ENCODE results near the gene CLASRP.
A peak's percentile ranks its signal among the peaks of the same experiment; 100 is the strongest.

CLASRP gene

DNA sequence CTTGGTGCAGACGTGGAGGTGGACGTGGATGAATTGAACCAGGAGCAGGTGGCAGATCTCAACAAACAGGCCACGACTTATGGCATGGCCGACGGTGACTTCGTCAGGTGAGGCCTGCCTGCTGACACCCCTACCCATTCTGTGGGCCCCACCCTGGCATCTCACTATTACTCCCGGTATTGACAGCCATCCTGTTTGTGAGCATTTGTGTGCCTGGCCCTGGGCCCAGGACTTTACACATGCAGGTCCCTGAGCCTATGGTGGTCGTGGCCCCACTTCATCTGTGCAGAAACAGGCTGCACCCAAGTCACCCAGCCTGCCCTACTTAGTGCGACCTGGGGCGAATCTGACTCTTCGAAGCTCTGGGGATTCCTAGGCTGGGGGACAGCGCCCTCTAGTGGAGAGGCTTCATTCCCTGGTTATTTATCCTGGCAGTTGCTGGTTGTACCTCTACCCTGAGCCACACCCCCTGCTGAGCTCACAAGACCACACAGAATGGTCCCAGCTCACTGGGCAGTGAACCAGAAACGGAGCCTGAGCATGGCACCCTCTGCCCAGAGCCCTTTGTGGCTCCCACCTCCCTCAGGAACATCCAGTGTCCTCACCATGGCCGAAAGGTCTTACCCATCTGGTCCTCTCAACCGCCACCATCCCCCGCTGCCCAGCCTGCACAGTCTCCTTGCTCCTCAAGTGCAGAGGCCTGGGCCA lies 20.6 kb downstream of the CLASRP start:
- peak; percentile 70 to 81 (median 74) for DNase-seq (ENCODE audit: low read depth in 4 of 4, low spot score in 1 of 4)

DNA sequence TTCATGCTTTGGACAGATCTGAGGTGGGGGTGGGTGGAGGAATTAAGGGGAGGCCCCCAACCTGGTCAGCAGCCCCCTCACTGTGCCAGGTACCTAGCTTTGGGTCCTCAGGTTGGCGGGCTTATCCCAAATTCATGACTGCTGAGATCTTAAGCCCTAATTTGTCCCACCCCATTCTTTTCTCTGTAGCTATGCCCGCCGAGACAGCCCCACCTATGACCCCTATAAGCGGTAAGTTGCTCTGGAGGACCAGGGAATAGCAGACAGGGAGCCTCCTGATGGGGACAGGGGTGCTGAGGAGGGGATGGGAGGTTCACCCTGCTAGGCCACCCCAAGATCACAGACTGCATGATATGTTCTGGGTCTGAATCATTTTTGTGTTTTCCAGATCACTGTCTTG lies 23.1 kb downstream of the CLASRP start:
- DNase-seq (ENCODE audit: low read depth in 4 of 4, low spot score in 1 of 4): no peak

GRCh38 chr19:45063851-45064801 lies 25.3 kb downstream of the CLASRP start:
- no peak for DNase-seq (ENCODE audit: low read depth in 4 of 4, low spot score in 1 of 4)

GRCh38 chr19:45066921-45067661 lies 28.2 kb downstream of the CLASRP start:
- no peak for DNase-seq (ENCODE audit: low read depth in 4 of 4, low spot score in 1 of 4)

- DNase-seq (ENCODE audit: low read depth in 4 of 4, low spot score in 1 of 4): no peak
These were observed 29.2 kb downstream of the CLASRP start for GRCh38 chr19:45068041-45068440.

GRCh38 chr19:45069056-45069455 lies 30.2 kb downstream of the CLASRP start:
- no peak for DNase-seq (ENCODE audit: low read depth in 4 of 4, low spot score in 1 of 4)

- no peak for DNase-seq (ENCODE audit: low read depth in 4 of 4, low spot score in 1 of 4)
These were observed 31.4 kb downstream of the CLASRP start for GRCh38 chr19:45070214-45070613.

DNA sequence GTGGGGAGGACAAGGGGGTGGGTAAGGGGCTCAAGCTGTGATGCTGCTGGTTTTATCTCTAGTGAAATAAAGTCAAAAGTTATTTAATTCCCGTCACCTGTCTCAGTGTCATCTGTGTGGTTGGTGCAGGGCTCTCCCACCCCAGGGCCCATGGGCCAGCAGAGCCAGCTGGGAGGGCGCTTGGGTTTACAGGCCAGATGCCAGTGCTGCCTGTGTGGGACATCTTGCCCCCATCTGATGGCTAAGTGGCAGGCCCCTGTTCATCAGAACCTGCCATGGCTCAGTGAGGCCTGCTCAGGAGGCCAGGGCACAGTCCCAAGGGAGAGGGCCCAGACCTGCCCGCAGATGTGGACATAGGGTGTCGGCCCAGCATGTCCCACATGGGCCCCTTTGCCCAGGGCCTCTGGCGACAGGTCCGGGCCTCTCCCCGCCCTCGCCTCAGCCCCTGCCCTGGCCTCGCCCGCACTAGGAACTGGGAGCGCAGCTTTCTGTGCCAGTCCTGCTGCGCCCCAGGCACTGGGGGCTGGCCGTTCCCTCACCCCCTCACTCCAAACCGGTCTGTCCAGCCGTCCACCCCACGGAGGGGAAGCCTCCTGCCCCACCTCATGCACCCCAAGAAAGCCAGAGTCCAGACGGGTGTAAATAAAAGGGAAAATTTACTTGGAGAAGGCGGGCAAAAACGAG lies 32.2 kb downstream of the CLASRP start:
- no peak for DNase-seq (ENCODE audit: low read depth in 4 of 4, low spot score in 1 of 4)

- no peak for DNase-seq (ENCODE audit: low read depth in 4 of 4, low spot score in 1 of 4)
These were observed 32.7 kb downstream of the CLASRP start for GRCh38 chr19:45071545-45071938.

DNA sequence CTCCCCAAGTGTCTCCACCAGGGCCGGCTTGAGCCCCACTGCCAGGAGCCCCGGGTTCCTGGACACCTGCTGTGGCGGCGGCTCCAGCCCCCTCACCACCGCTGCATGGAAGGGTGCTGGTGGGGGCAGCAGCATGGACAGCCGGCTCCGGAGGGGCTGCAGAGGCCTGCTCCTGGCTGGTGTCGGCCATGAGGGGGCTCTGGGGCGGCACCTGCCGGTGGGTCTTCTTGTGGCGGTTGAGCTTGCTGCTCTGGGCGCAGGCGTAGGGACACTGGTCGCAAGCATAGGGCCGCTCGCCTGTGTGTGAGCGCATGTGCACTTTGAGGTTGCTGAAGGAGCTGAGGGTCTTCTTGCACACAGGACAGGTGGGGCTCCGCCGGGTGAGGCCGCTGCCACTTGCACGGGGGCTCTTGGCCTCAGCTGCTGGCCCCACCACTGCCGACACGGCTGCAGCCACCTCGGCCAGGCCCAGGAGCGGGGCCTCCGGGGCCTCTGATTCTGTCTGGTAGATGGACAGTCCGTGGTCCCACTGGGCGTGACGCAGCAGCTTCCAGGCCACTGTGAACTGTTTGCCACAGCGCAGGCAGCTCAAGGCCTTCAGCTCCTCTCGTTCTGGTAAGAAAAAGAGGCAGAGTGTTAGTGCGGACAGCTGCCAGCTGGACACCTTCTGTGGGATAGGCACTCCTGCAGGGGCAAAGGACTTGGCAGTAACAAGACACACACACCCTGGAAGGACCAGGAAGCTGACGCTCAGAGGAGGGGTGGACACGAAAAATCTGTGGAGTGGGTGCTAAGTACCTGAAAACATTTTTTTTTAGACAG lies 33.3 kb downstream of the CLASRP start:
- no peak for DNase-seq (ENCODE audit: low read depth in 4 of 4, low spot score in 1 of 4)

DNA sequence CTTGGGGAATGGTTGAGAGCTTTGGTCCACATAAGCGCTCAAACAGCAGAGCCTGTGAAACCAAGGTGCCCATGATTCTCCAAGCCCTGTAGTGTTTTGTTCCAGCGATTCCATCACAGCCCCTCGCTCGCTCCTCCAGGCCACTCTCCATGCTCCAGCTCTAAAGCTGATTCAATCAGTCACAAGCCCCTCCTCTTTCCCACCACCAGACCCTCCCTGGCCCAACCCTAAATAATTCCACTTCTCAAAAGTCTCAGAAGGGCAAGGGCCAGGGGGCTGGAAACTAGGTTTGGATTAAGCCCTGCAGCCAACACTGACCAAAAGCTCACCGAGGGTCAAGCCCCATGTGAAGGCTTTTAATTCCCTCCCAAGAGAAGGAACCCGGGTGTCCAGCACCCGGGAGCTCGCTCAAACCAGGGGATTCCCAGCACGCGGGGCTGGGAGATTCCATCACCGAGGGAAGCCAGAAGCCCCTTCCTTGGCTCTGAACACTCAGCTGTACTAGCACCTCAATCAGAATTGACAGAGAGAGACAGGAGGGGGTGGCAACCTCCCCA lies 36.0 kb downstream of the CLASRP start:
- no peak for DNase-seq (ENCODE audit: low read depth in 4 of 4, low spot score in 1 of 4)

- DNase-seq (ENCODE audit: low read depth in 4 of 4, low spot score in 1 of 4): no peak
These were observed 36.6 kb downstream of the CLASRP start for GRCh38 chr19:45075301-45076028.

GRCh38 chr19:45076029-45076850 lies 37.4 kb downstream of the CLASRP start, which contains the start of gene ZNF296:
TSS of gene ZNF296 (minus strand) at chr19:45076478. CDS start at chr19:45076373, 105 bp downstream.
- DNase-seq (ENCODE audit: low read depth in 4 of 4, low spot score in 1 of 4): peak; percentile 49 to 83 (median 61)

GRCh38 chr19:45076851-45077730 lies 38.2 kb downstream of the CLASRP start:
- DNase-seq (ENCODE audit: low read depth in 4 of 4, low spot score in 1 of 4): no peak

- DNase-seq (ENCODE audit: low read depth in 4 of 4, low spot score in 1 of 4): no peak
These were observed 39.7 kb downstream of the CLASRP start for GRCh38 chr19:45078390-45079062.

DNA sequence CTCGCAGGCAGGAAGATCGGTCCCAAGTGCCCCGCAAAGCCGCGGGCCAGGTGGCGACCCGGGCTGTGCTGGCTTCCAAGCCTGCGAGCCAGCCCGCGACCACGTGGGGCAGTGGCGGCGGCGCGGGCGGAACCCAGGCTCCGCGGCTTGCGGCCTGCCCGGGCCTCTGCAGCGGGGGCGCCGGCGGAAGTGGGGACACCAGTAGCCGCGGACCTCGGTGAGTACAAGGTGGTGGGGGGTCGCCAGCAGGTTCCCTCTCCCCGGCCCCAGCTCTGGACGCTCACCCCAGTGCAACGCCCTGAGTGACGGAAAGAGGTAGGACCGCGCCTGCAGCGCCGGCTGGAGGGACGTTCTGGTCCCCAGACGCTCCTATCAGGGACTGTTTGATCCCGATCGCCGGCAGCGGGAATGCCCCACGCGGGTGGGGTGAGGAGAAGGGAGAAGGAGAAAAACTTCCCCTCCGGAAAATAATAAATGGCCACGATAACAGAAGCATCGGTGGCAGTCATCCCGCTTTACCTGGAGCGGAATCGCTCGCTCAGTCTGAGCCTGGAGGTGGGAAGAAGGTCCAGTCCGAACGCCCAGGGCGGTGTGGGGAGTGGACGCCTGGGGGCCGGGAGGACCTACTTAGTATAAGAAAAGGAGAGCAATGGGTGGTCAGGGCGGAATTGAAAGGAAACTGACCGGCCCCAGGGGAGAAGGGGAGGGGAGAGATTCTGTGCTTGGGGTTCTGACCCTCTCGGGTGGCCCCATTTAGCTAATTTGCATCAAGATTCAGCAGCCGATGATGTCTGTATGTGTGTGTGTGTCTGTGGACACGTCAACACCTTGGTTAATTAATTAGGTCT lies 40.4 kb downstream of the CLASRP start, which contains the start of gene GEMIN7:
GEMIN7 (plus strand) TSS at position 198 of the 848 bp plus-strand sequence. CDS start 10,855 bp downstream, outside the sequence.
- DNase-seq (ENCODE audit: low read depth in 4 of 4, low spot score in 1 of 4): peak; percentile 67 to 78 (median 74)
